ENCODE data around the gene UNC13D. TPM values are rescaled to one million over a fixed set of nuclear protein-coding genes. Genes with fewer than 3 reads are reported as not detected.
A peak's percentile ranks its signal among the peaks of the same experiment; 100 is the strongest.

The UNC13D gene
- total RNA-seq, 3 donors from 2014 or later: 5.6 to 15.5 (median 8.5) TPM

DNA sequence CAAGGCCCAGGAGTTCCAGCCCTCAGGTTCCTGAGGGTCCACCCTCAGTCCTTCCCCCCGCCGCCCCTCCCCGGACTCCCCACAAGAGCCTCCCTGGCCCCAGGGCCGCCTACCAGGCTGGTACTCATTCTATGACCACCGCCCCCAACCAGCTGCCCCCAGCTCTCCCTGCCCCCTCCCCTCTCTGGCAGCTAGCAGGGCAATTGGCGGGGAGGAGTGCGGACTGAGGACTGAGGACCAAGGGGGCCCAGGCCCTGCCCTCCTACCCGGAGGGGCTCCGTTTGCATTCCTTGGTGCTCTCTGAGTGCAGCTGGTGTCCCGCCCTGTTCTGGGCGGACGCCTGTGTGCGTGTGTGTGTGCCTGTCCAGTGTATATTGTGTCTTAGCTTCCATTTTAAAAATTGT, 19.1 kb downstream of the UNC13D start:
- H3K27ac ChIP-seq: peak overlapping the region; percentile 40 to 54
- H3K27me3 ChIP-seq: no peaks in the 10 kb centered on the region
- TF ChIP-seq, protein P1, sequence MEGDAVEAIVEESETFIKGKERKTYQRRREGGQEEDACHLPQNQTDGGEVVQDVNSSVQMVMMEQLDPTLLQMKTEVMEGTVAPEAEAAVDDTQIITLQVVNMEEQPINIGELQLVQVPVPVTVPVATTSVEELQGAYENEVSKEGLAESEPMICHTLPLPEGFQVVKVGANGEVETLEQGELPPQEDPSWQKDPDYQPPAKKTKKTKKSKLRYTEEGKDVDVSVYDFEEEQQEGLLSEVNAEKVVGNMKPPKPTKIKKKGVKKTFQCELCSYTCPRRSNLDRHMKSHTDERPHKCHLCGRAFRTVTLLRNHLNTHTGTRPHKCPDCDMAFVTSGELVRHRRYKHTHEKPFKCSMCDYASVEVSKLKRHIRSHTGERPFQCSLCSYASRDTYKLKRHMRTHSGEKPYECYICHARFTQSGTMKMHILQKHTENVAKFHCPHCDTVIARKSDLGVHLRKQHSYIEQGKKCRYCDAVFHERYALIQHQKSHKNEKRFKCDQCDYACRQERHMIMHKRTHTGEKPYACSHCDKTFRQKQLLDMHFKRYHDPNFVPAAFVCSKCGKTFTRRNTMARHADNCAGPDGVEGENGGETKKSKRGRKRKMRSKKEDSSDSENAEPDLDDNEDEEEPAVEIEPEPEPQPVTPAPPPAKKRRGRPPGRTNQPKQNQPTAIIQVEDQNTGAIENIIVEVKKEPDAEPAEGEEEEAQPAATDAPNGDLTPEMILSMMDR (IDR thresholded peaks at IDR 0.05): no peak
- no peak for TF ChIP-seq POLR2AphosphoS5 (IDR thresholded peaks at IDR 0.05)
- no peak for TF ChIP-seq POLR2A (IDR thresholded peaks at IDR 0.05)
- peaks cover 7 to 43% of the 10 kb centered on the region in 2 donors for H3K4me1 ChIP-seq
- no peaks in the 10 kb centered on the region for H3K9me3 ChIP-seq
- no peak for DNase-seq (ENCODE audit: low spot score in 2 of 2)
- peaks cover 3% of the 10 kb centered on the region for H3K36me3 ChIP-seq
- intact Hi-C loops (cut with DNase I; ENCODE audit: low total_unique reads): no loop called here
- H3K4me3 ChIP-seq: no peak overlapping the region

DNA sequence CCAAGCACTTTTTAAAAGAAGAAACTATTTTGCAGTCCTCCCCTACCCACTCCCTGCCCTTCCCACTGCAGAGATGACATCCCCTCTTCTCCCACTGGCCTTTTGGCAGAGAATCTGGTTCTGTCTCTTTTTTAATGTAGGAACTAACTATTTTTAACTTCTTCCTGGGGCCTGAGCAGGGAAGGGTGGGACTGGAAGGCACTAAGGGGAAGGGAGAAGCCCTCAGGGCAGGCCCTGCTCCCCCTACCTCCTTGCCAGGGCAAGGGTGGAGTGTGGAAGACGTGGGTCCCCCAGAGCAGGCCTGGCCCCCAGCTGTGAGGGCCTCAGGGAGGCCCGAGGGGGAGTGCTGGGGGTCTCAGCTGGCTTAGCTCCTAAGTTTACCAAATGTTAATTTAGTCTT, 19.5 kb downstream of the UNC13D start:
- no peak for TF ChIP-seq POLR2A (IDR thresholded peaks at IDR 0.05)
- no peak for TF ChIP-seq POLR2AphosphoS5 (IDR thresholded peaks at IDR 0.05)
- H3K36me3 ChIP-seq: peaks cover 8% of the 10 kb centered on the region
- no peaks in the 10 kb centered on the region for H3K27me3 ChIP-seq
- no peaks in the 10 kb centered on the region for H3K9me3 ChIP-seq
- peaks cover 7 to 43% of the 10 kb centered on the region in 2 donors for H3K4me1 ChIP-seq
- H3K27ac ChIP-seq: peak overlapping the region; percentile 40 to 54
- intact Hi-C loops (cut with DNase I; ENCODE audit: low total_unique reads): no loop called here
- H3K4me3 ChIP-seq: no peak overlapping the region
- no peak for DNase-seq (ENCODE audit: low spot score in 2 of 2)

DNA sequence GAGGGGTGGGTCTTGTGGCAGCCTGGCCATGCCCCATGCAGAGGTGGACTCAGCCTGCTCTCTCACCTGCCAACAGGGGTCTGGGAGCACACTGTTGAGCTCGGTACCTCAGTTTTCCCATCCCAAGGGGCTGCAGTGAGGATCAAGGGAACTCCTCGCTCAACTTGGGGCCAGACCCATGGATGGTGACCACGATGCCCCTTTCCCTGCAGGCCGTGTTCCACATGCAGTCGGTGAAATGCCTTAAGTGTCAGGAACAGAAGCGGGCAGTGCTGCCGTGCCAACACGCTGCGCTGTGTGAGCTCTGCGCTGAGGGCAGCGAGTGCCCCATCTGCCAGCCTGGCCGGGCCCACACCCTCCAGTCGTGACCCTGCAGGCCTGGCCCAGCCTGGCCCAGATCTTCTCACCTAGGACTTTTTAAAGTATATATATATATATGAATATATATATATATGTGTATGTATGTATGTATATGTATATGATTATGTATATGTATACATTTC, 20.1 kb downstream of the UNC13D start:
- intact Hi-C loops (cut with DNase I; ENCODE audit: low total_unique reads): no loop called here
- Histone ChIP-seq H3K27me3 (no peaks in the 10 kb centered on the region), H3K27ac (peak overlapping the region; percentile 6 to 38), H3K9me3 (no peaks in the 10 kb centered on the region), H3K4me1 (peaks cover 7 to 43% of the 10 kb centered on the region in 2 donors), H3K4me3 (no peak overlapping the region), H3K36me3 (peaks cover 11% of the 10 kb centered on the region)
- DNase-seq (ENCODE audit: low spot score in 2 of 2): no peak
- TF ChIP-seq, protein P1 (IDR thresholded peaks at IDR 0.05): no peak
- TF ChIP-seq POLR2A (IDR thresholded peaks at IDR 0.05) (no peak), POLR2AphosphoS5 (IDR thresholded peaks at IDR 0.05) (no peak)

DNA sequence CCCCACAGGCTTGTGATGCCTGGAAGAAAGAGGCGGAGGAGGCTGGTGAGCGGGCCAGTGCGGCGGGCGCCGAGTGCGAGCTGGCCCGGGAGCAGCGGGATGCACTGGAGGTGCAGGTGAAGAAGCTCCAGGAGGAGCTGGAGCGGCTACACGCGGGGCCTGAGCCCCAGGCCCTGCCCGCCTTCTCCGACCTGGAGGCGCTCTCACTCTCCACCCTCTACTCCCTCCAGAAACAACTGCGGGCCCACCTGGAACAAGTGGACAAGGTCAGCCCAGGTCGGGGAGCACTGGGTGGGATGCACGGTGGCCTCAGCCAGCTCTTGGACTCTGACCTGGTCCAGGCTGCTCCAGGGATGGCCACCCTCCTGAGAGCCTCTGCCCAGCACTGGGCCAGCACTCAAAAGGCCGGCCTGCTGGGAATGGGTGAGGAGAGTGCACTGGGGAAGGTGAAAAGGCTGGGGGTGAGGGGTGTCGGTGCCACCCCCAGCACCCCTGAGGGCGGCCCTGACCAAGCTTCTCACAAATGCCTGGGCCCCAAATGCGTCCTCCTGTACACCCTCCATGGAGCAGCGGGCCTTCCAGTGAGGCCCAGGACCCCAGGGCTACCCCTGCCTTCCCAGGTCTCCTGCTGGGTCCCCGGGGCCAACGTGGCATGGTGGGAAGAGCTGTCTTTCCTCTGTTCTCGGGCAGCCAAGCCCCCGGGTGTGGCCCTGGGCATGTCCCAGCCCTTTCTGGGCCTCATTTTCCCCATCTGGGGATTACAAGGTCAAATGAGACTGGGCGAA, 20.8 kb downstream of the UNC13D start:
- Histone ChIP-seq H3K27ac (peak overlapping the region; percentile 38 to 73), H3K36me3 (peaks cover 11% of the 10 kb centered on the region), H3K4me3 (no peak overlapping the region), H3K4me1 (peaks cover 7 to 42% of the 10 kb centered on the region in 2 donors), H3K9me3 (no peaks in the 10 kb centered on the region), H3K27me3 (no peaks in the 10 kb centered on the region)
- TF ChIP-seq, protein P1 (IDR thresholded peaks at IDR 0.05): no peak
- TF ChIP-seq POLR2A (IDR thresholded peaks at IDR 0.05) (no peak), POLR2AphosphoS5 (IDR thresholded peaks at IDR 0.05) (no peak)
- DNase-seq (ENCODE audit: low spot score in 2 of 2): no peak
- intact Hi-C loops (cut with DNase I; ENCODE audit: low total_unique reads): no loop called here

- no peak for TF ChIP-seq POLR2A (IDR thresholded peaks at IDR 0.05)
- TF ChIP-seq POLR2AphosphoS5 (IDR thresholded peaks at IDR 0.05): no peak
- TF ChIP-seq, protein P1 (IDR thresholded peaks at IDR 0.05): no peak
- Histone ChIP-seq H3K4me3 (no peak overlapping the region), H3K27me3 (no peaks in the 10 kb centered on the region), H3K9me3 (no peaks in the 10 kb centered on the region), H3K27ac (peak overlapping the region; percentile 55 to 73), H3K36me3 (peaks cover 11% of the 10 kb centered on the region), H3K4me1 (peaks cover 7 to 35% of the 10 kb centered on the region in 2 donors)
- DNase-seq (ENCODE audit: low spot score in 2 of 2): no peak
- intact Hi-C loops (cut with DNase I; ENCODE audit: low total_unique reads): no loop called here
Observed at GRCh38 chr17:75822800-75823166, 21.4 kb downstream of the UNC13D start.
